SK-N-SH (cell line): ENCODE results near the gene PTPRD. TPM values are rescaled to one million over a fixed set of nuclear protein-coding genes. Genes with fewer than 3 reads are reported as not detected.
A peak's percentile ranks its signal among the peaks of the same experiment; 100 is the strongest.
"Not testable (repeated sequence)": the region's sequence is repeated elsewhere in the genome, so short reads cannot be mapped to it uniquely, and the experiment has no call there.

Source experiments
- CTCF ChIA-PET: fragments of 300-600, 350-600 bp; formaldehyde crosslinking; extraction: SDS; loops from one replicate; lab custom pipeline; 2021; lab: Yijun Ruan, JAX
- POLR2A ChIA-PET: fragments of 350-600 bp; sonication (Branson Sonifier 250); formaldehyde crosslinking; extraction: SDS; loops from one replicate; lab custom pipeline; 2020; ENCODE audit warnings: antibody characterized with exemption, inconsistent platforms; lab: Yijun Ruan, JAX
- DNase-seq: peaks from one replicate; pipeline ENCODE4 v3.0.0; 2012
- H2AFZ ChIP-seq: fragments of 200-600 bp; sonication (generic); 2 replicates; pipeline ENCODE4 v1.8.1; 2016; ENCODE audit warnings: antibody characterized with exemption, mild to moderate bottlenecking, low read depth
- H3F3A ChIP-seq: fragments of 200-600 bp; sonication (generic); replicated peaks from 2 replicates; pipeline ENCODE3; 2016; ENCODE audit warnings: antibody characterized with exemption, mild to moderate bottlenecking; ENCODE audit not compliant: insufficient read depth
- H3K27ac ChIP-seq, 2 experiments: fragments of 200-500 bp in 1 of 2; fragments of 200-600 bp in 1 of 2; sonication (Bioruptor generic) in 1 of 2; sonication (generic), shearing (Covaris generic) in 1 of 2; 2 replicates each; pipeline versions ENCODE4 v1.5.1 to v1.6.1; 2014 to 2016; ENCODE audit warnings: low read depth in 2 of 2, inconsistent platforms in 1 of 2, low read length in 1 of 2, mild to moderate bottlenecking in 1 of 2, mixed read lengths in 1 of 2
- H3K27me3 ChIP-seq: fragments of 200-600 bp; sonication (generic), shearing (Covaris generic); 2 replicates; pipeline ENCODE4 v1.6.1; 2016; ENCODE audit warnings: mixed run types; ENCODE audit not compliant: insufficient read depth
- H3K36me3 ChIP-seq, 2 experiments: fragments of 200-500 bp in 1 of 2; fragments of 200-600 bp in 1 of 2; sonication (Bioruptor generic) in 1 of 2; sonication (generic) in 1 of 2; replicated peaks in 1 of 2; 2 replicates each; pipeline versions ENCODE3 to v1.5.1; 2014 to 2016; ENCODE audit warnings: low read length in 1 of 2, mild to moderate bottlenecking in 1 of 2; ENCODE audit not compliant: insufficient read depth in 2 of 2, control insufficient read depth in 1 of 2
- H3K4me1 ChIP-seq, 2 experiments: fragments of 200-500 bp in 1 of 2; fragments of 200-600 bp in 1 of 2; sonication (Bioruptor generic) in 1 of 2; sonication (generic), shearing (Covaris generic) in 1 of 2; 2 replicates each; pipeline versions ENCODE4 v1.5.1 to v1.6.1; 2014 to 2016; ENCODE audit warnings: low read depth in 1 of 2, low read length in 1 of 2, mixed run types in 1 of 2; ENCODE audit not compliant: insufficient read depth in 2 of 2, control insufficient read depth in 1 of 2
- H3K4me2 ChIP-seq: fragments of 200-600 bp; sonication (generic), shearing (Covaris generic); 2 replicates; pipeline ENCODE4 v1.6.1; 2017; ENCODE audit warnings: mixed run types
- H3K4me3 ChIP-seq, 2 experiments: fragments of 200-500 bp in 1 of 2; fragments of 200-600 bp in 1 of 2; sonication (Bioruptor generic) in 1 of 2; sonication (generic), shearing (Covaris generic) in 1 of 2; 2 replicates each; pipeline versions ENCODE4 v1.5.1 to v1.8.1; 2014 to 2016; ENCODE audit warnings: low read depth in 2 of 2, inconsistent platforms in 1 of 2, low read length in 1 of 2, mild to moderate bottlenecking in 1 of 2, mixed read lengths in 1 of 2, moderate library complexity in 1 of 2
- H3K79me2 ChIP-seq: fragments of 200-600 bp; sonication (generic); 2 replicates; pipeline ENCODE4 v1.8.1; 2017; ENCODE audit warnings: mild to moderate bottlenecking; ENCODE audit not compliant: insufficient read depth
- H3K9ac ChIP-seq: fragments of 200-600 bp; sonication (generic); 2 replicates; pipeline ENCODE4 v1.6.1; 2017; ENCODE audit warnings: mixed run types
- H3K9me2 ChIP-seq: fragments of 200-600 bp; sonication (generic); 2 replicates; pipeline ENCODE4 v1.6.1; 2017; ENCODE audit warnings: mixed run types
- H3K9me3 ChIP-seq: fragments of 200-600 bp; sonication (generic); 2 replicates; pipeline ENCODE4 v1.6.1; 2017; ENCODE audit warnings: mixed run types, mild to moderate bottlenecking, moderate library complexity
- H4K20me1 ChIP-seq: fragments of 200-600 bp; sonication (generic); 2 replicates; pipeline ENCODE4 v1.6.1; 2017; ENCODE audit warnings: mild to moderate bottlenecking, mixed run types; ENCODE audit not compliant: insufficient read depth
- ELF1 ChIP-seq: IDR thresholded peaks from 2 replicates; pipeline ENCODE4 v1.4.0; 2012
- EZH2phosphoT487 ChIP-seq: fragments of 200-600 bp; sonication (generic); IDR thresholded peaks from 2 replicates; pipeline ENCODE4 v1.6.1; 2017; ENCODE audit warnings: low read depth, mixed run types, mild to moderate bottlenecking, antibody characterized with exemption, moderate library complexity, borderline replicate concordance
- GABPA ChIP-seq: IDR thresholded peaks from 2 replicates; pipeline ENCODE4 v1.4.0; 2012; ENCODE audit warnings: low read depth, mild to moderate bottlenecking
- JUND ChIP-seq: IDR thresholded peaks from 2 replicates; pipeline ENCODE4 v1.4.0; 2012
- MAX ChIP-seq: IDR thresholded peaks from 2 replicates; pipeline ENCODE4 v1.4.0; 2012; ENCODE audit warnings: low read depth
- MEF2A ChIP-seq: IDR thresholded peaks from 2 replicates; pipeline ENCODE4 v1.4.0; 2012; ENCODE audit warnings: low read depth, borderline replicate concordance
- MXI1 ChIP-seq: IDR thresholded peaks from 2 replicates; pipeline ENCODE4 v1.6.1; 2012; ENCODE audit warnings: mild to moderate bottlenecking, low read depth, low read length, improper control_type of control experiment
- NRF1 ChIP-seq: IDR thresholded peaks from 2 replicates; pipeline ENCODE4 v1.6.1; 2012; ENCODE audit warnings: low read depth, mild to moderate bottlenecking, low read length
- PBX3 ChIP-seq: IDR thresholded peaks from 2 replicates; pipeline ENCODE4; 2012
- RAD21 ChIP-seq: IDR thresholded peaks from 2 replicates; pipeline ENCODE4 v1.6.1; 2012; ENCODE audit warnings: mild to moderate bottlenecking, low read length
- RFX5 ChIP-seq: IDR thresholded peaks from 2 replicates; pipeline ENCODE4 v1.6.1; 2012; ENCODE audit warnings: mild to moderate bottlenecking, improper control_type of control experiment, low read length
- RXRA ChIP-seq: IDR thresholded peaks from 2 replicates; pipeline ENCODE4 v1.4.0; 2012; ENCODE audit warnings: low read depth, mild to moderate bottlenecking, borderline replicate concordance
- SMC3 ChIP-seq: IDR thresholded peaks from 2 replicates; pipeline ENCODE4 v1.6.1; 2012; ENCODE audit warnings: low read depth, low read length, improper control_type of control experiment
- YY1 ChIP-seq: IDR thresholded peaks from 2 replicates; pipeline ENCODE4 v1.4.0; 2012; ENCODE audit warnings: low read depth, mild to moderate bottlenecking
- WGBS: methylation state at CpG from one replicate; pipeline ENCODE4 v1.1.6; 2017; ENCODE audit warnings: low lambda C conversion rate; 5-methylcytosine and 5-hydroxymethylcytosine counted together
- polyA plus RNA-seq, 3 experiments: library from polyadenylated mRNA; depleted of rRNA; stranded (reverse); fragments of >200 nt; gene quantifications; 2 replicates each; pipeline ENCODE4 v1.2.3, GENCODE V29; 2012
- TF ChIP-seq, protein P1 (sequence below): IDR thresholded peaks from 2 replicates; pipeline ENCODE4 v1.4.0; 2012; ENCODE audit warnings: low read depth, borderline replicate concordance
- TF ChIP-seq, protein P2 (sequence below): IDR thresholded peaks from 2 replicates; pipeline ENCODE4 v1.4.0; 2012; ENCODE audit warnings: low read depth, borderline replicate concordance
- TF ChIP-seq, protein P3 (sequence below): fragments of 200-600 bp; sonication (generic); IDR thresholded peaks from 2 replicates; pipeline ENCODE4 v1.6.1; 2017; ENCODE audit warnings: antibody characterized with exemption, mild to moderate bottlenecking, moderate library complexity

PTPRD gene
- polyA plus RNA-seq, 1 of the 3 experiments (the other 2 are of a cell fraction) = 0.15 TPM

GRCh38 chr9:10488937-10489336 is 123.9 kb downstream of the PTPRD start:
- Histone ChIP-seq H3K4me2 (no peak overlapping the region), H3K36me3 (no peaks in the 10 kb centered on the region), H3K9me3 (no peaks in the 10 kb centered on the region), H4K20me1 (no peaks in the 10 kb centered on the region), H3K27ac (no peak overlapping the region), H2AFZ (no peak overlapping the region), H3F3A (no peaks in the 10 kb centered on the region), H3K27me3 (no peaks in the 10 kb centered on the region), H3K4me1 (no peaks in the 10 kb centered on the region), H3K4me3 (no peak overlapping the region), H3K79me2 (no peaks in the 10 kb centered on the region), H3K9me2 (no peaks in the 10 kb centered on the region), H3K9ac (no peak overlapping the region)
- WGBS = 15% methylated on average over 4 of the region's 4 CpGs
- POLR2A ChIA-PET = no interaction called here
- CTCF ChIA-PET = no interaction called here
- TF ChIP-seq EZH2phosphoT487 = no peak
- TF ChIP-seq PBX3 = no peak
- TF ChIP-seq RXRA = no peak
- no peak for TF ChIP-seq RFX5
- TF ChIP-seq SMC3 = no peak
- TF ChIP-seq, protein P1, sequence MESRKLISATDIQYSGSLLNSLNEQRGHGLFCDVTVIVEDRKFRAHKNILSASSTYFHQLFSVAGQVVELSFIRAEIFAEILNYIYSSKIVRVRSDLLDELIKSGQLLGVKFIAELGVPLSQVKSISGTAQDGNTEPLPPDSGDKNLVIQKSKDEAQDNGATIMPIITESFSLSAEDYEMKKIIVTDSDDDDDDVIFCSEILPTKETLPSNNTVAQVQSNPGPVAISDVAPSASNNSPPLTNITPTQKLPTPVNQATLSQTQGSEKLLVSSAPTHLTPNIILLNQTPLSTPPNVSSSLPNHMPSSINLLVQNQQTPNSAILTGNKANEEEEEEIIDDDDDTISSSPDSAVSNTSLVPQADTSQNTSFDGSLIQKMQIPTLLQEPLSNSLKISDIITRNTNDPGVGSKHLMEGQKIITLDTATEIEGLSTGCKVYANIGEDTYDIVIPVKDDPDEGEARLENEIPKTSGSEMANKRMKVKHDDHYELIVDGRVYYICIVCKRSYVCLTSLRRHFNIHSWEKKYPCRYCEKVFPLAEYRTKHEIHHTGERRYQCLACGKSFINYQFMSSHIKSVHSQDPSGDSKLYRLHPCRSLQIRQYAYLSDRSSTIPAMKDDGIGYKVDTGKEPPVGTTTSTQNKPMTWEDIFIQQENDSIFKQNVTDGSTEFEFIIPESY = no peak
- no peak for TF ChIP-seq GABPA
- no peak for TF ChIP-seq NRF1
- TF ChIP-seq MEF2A = no peak
- no peak for TF ChIP-seq MAX
- no peak for TF ChIP-seq ELF1
- TF ChIP-seq RAD21 = no peak
- TF ChIP-seq MXI1 = no peak
- no peak for TF ChIP-seq JUND
- no peak for TF ChIP-seq YY1
- TF ChIP-seq, protein P2, sequence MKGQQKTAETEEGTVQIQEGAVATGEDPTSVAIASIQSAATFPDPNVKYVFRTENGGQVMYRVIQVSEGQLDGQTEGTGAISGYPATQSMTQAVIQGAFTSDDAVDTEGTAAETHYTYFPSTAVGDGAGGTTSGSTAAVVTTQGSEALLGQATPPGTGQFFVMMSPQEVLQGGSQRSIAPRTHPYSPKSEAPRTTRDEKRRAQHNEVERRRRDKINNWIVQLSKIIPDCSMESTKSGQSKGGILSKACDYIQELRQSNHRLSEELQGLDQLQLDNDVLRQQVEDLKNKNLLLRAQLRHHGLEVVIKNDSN = no peak
- no peak for DNase-seq

- H3K9ac ChIP-seq = no peak overlapping the region
- H4K20me1 ChIP-seq = no peaks in the 10 kb centered on the region
- no peaks in the 10 kb centered on the region for H3K9me3 ChIP-seq
- POLR2A ChIA-PET = no interaction called here
- H3K27me3 ChIP-seq = no peaks in the 10 kb centered on the region
- H3K27ac ChIP-seq = no peak overlapping the region
- peak; percentile 7 for DNase-seq
- no peaks in the 10 kb centered on the region for H3K4me1 ChIP-seq
- H3F3A ChIP-seq = no peaks in the 10 kb centered on the region
- no peaks in the 10 kb centered on the region for H3K36me3 ChIP-seq
- no peak overlapping the region for H3K4me3 ChIP-seq
- WGBS = 0% methylated on average over 3 of the region's 3 CpGs
- H2AFZ ChIP-seq = no peak overlapping the region
- no peaks in the 10 kb centered on the region for H3K9me2 ChIP-seq
- CTCF ChIA-PET = interaction anchor here (0.9 kb wide), 1 partner anchor 18 kb away, joined by 3 read pairs; no protein-coding TSS in a partner anchor
- no peak for TF ChIP-seq RAD21
- TF ChIP-seq, protein P3, sequence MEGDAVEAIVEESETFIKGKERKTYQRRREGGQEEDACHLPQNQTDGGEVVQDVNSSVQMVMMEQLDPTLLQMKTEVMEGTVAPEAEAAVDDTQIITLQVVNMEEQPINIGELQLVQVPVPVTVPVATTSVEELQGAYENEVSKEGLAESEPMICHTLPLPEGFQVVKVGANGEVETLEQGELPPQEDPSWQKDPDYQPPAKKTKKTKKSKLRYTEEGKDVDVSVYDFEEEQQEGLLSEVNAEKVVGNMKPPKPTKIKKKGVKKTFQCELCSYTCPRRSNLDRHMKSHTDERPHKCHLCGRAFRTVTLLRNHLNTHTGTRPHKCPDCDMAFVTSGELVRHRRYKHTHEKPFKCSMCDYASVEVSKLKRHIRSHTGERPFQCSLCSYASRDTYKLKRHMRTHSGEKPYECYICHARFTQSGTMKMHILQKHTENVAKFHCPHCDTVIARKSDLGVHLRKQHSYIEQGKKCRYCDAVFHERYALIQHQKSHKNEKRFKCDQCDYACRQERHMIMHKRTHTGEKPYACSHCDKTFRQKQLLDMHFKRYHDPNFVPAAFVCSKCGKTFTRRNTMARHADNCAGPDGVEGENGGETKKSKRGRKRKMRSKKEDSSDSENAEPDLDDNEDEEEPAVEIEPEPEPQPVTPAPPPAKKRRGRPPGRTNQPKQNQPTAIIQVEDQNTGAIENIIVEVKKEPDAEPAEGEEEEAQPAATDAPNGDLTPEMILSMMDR = peak; percentile 68
- H3K79me2 ChIP-seq = no peaks in the 10 kb centered on the region
- H3K4me2 ChIP-seq = no peak overlapping the region
Observed at GRCh38 chr9:10479172-10479571, 133.6 kb downstream of the PTPRD start.

GRCh38 chr9:10449201-10449617 is 163.6 kb downstream of the PTPRD start:
- H3K27me3 ChIP-seq, H4K20me1 ChIP-seq, H3K27ac ChIP-seq, H3K4me3 ChIP-seq, H3K9me2 ChIP-seq, H3K9me3 ChIP-seq, CTCF ChIA-PET, POLR2A ChIA-PET, H3F3A ChIP-seq, H3K79me2 ChIP-seq, H3K4me1 ChIP-seq, H3K9ac ChIP-seq, H3K36me3 ChIP-seq, H2AFZ ChIP-seq, H3K4me2 ChIP-seq, DNase-seq: not testable (repeated sequence)
- WGBS = no CpG with 5 or more reads among the region's 28 CpGs
